ENCODE results near the gene SNX11. TPM values are rescaled to one million over a fixed set of nuclear protein-coding genes. Genes with fewer than 3 reads are reported as not detected.

Gene SNX11
- total and polyA plus RNA-seq, 2 of the 8 experiments (the other 6 are each of a cell fraction or from before 2014, with no cell fraction given) = 21.1 to 21.4 TPM

DNA sequence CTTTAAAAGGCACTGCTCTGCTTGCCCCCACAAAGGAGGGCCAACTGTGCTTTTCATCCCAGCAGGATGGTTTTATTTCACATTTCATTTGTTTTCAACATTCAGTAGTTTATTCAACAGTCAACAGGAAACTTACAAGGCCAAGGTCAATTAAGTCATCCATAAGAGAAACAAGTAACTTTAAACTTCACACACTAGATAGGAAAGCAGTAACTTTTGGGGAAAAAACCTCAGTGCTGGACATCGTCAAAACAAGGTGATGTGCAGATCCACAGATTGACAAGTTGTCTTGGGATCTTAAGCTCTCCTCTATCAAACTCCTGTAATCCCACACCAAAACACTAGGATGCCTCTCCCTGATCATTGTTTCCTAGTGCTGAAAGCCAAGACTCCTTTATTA is 40.9 kb upstream of the SNX11 start:
- Histone ChIP-seq H2AFZ (ENCODE audit: low read length) (no peak overlapping the region), H3K36me3 (ENCODE audit: control insufficient read depth in 2 of 4, insufficient read depth in 4 of 4, low read length in 3 of 4) (peaks cover 11 to 62% (median 29%) of the 10 kb centered on the region in 4 experiments), H3K18ac (ENCODE audit: extremely low read depth, low read length) (no peak overlapping the region), H3K9me3 (ENCODE audit: insufficient read depth in 2 of 2, low read depth in 1 of 2, low read length in 1 of 2) (no peaks in the 10 kb centered on the region), H3K79me1 (ENCODE audit: low read depth, low read length) (peaks cover 2% of the 10 kb centered on the region; the same call in 1 of the 2 replicates), H3K56ac (replicated peaks; ENCODE audit: insufficient read length, low read depth, low read length) (no peak overlapping the region), H4K91ac (replicated peaks; ENCODE audit: insufficient read length, low read length) (no peak overlapping the region), H3K27ac (ENCODE audit: low read depth, low read length) (no peak overlapping the region), H4K5ac (ENCODE audit: insufficient read length, low read depth, low read length) (no peak overlapping the region), H3K27me3 (replicated peaks in 1 of 4; ENCODE audit: control insufficient read depth in 3 of 4, extremely low read depth in 1 of 4, insufficient read depth in 3 of 4, low read length in 3 of 4) (no peaks in the 10 kb centered on the region), H3K9ac (replicated peaks in 1 of 4; ENCODE audit: extremely low read depth in 1 of 4, low read depth in 3 of 4, low read length in 3 of 4) (no peak overlapping the region), H2BK5ac (ENCODE audit: low read depth, low read length) (no peak overlapping the region), H2AK5ac (ENCODE audit: low read depth, low read length) (no peak overlapping the region), H3K4me1 (replicated peaks in 1 of 4; ENCODE audit: control insufficient read depth in 3 of 4, insufficient read depth in 4 of 4, low read length in 3 of 4) (peaks cover 0 to 2% (median 0%) of the 10 kb centered on the region in 4 experiments; a peak in 1 of 7 replicates), H3K14ac (ENCODE audit: insufficient read length) (no peak overlapping the region), H2BK12ac (ENCODE audit: low read depth, low read length) (no peak overlapping the region), H3K23ac (ENCODE audit: insufficient read length) (no peak overlapping the region), H3K4me3 (ENCODE audit: extremely low read depth in 1 of 4, insufficient read depth in 2 of 4, low read depth in 3 of 4, low read length in 4 of 4) (no peak overlapping the region), H3K23me2 (ENCODE audit: low read depth, low read length) (no peaks in the 10 kb centered on the region), H2BK15ac (ENCODE audit: low read length) (no peak overlapping the region), H3K4me2 (ENCODE audit: insufficient read depth in 1 of 2, low read depth in 2 of 2, low read length in 2 of 2) (no peak overlapping the region; a peak in 1 of 4 replicates), H4K20me1 (replicated peaks in 1 of 2; ENCODE audit: control insufficient read depth in 1 of 2, insufficient read depth in 2 of 2, low read length in 2 of 2) (peaks cover 9 to 26% of the 10 kb centered on the region in 2 experiments), H2BK20ac (ENCODE audit: low read length) (no peak overlapping the region), H3K79me2 (ENCODE audit: control insufficient read depth in 1 of 2, insufficient read depth in 2 of 2, low read length in 2 of 2) (no peaks in the 10 kb centered on the region; a peak in 1 of 4 replicates), H3K4ac (replicated peaks; ENCODE audit: insufficient read length, low read depth, low read length) (no peak overlapping the region), H4K8ac (ENCODE audit: extremely low read depth, insufficient read depth, low read length) (no peak overlapping the region), H2BK120ac (replicated peaks; ENCODE audit: low read depth, low read length) (no peak overlapping the region)
- WGBS, 2 experiments (ENCODE audit: extremely low coverage in 1 of 2, insufficient coverage in 1 of 2, insufficient read length in 1 of 2, insufficient replicate concordance in 2 of 2, low coverage in 1 of 2, low lambda C conversion rate in 2 of 2, missing lambda C conversion rate in 1 of 2) = 89% methylated on average over 1 of the region's 1 CpG; no CpG with 5 or more reads in 1 of the 2 experiments
- TF ChIP-seq CHD2 (IDR thresholded peaks at IDR 0.05; ENCODE audit: low read length) (no peak), NANOG (IDR thresholded peaks at IDR 0.05; ENCODE audit: insufficient read depth, low read depth, low read length, poor library complexity, severe bottlenecking) (no peak), TEAD4 (IDR thresholded peaks at IDR 0.05; ENCODE audit: low read depth, low read length) (no peak), SIRT6 (IDR thresholded peaks at IDR 0.05; ENCODE audit: low read length) (no peak)
- CTCF ChIA-PET (ENCODE audit: partially characterized antibody) = interaction anchor here (0.5 to 5.9 kb wide), 17 partner anchors 8 to 68 kb away, joined by 3 to 78 read pairs (median 4); partner anchors contain the start of gene NFE2L1
- POLR2A ChIA-PET (ENCODE audit: partially characterized antibody) = interaction anchor here (0.6 to 41.8 kb wide), 10 partner anchors 11 to 868 kb away, joined by 3 to 1227 read pairs (median 6); partner anchors contain the start of genes CBX1, CDK5RAP3, COPZ2 and NFE2L1
- DNase-seq (ENCODE audit: low read depth in 1 of 2, low spot score in 2 of 2) (no peak), FAIRE-seq (no peak)
